Posterior cingulate gyrus (tissue), 11 donors: ENCODE measurements around the gene BGN.

Experiments used
- DNase-seq, 10 donors: peaks; one replicate each; pipeline versions ENCODE4 v3.0.0 to v3.0.0-alpha.2; 2020 to 2021; ENCODE audit warnings: mixed read lengths in 3 of 10
- intact Hi-C: fragments of 100-400 bp; cut with DNase I; formaldehyde crosslinking; loops from one replicate; pipeline ENCODE4 v1.15.1; 2023

BGN gene

DNA sequence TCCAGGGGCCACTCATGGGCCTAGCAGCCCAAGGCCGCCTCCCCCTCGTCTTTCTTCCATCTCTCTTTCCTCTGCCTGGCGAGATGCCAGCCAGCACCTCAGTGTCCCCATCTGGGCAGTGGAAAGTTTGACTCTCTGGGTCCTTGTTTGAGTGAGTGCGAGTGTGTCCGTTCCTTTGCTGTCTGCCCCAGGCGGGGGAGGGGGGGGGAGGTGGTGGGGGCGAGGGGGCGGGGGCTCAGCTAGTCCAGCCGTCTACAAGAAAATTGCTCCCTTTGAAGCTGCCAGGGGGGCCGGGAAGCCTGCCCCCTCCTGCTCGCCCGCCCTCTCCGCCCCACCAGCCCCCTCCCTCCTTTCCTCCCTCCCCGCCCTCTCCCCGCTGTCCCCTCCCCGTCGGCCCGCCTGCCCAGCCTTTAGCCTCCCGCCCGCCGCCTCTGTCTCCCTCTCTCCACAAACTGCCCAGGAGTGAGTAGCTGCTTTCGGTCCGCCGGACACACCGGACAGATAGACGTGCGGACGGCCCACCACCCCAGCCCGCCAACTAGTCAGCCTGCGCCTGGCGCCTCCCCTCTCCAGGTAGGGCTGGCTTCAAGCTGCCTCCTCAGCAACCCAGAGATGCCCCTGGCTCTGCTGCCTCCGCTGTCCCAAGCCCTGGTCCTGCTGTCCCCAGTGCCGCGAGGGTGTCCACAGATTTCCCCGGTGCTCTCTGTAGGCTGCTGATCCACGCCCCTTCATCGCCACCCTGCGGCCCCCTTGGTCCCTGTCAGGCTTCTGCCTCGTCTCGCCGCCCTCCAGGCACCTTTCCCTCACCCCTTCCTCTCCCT lies at the start of gene BGN:
Gene BGN (plus strand): TSS at position 440 of the 821 bp plus-strand sequence. CDS start 9,652 bp downstream, outside the sequence.
- peak in 6 of 10 donors; percentile 39 to 91 (median 41) for DNase-seq
- intact Hi-C loops = no loop called here

DNA sequence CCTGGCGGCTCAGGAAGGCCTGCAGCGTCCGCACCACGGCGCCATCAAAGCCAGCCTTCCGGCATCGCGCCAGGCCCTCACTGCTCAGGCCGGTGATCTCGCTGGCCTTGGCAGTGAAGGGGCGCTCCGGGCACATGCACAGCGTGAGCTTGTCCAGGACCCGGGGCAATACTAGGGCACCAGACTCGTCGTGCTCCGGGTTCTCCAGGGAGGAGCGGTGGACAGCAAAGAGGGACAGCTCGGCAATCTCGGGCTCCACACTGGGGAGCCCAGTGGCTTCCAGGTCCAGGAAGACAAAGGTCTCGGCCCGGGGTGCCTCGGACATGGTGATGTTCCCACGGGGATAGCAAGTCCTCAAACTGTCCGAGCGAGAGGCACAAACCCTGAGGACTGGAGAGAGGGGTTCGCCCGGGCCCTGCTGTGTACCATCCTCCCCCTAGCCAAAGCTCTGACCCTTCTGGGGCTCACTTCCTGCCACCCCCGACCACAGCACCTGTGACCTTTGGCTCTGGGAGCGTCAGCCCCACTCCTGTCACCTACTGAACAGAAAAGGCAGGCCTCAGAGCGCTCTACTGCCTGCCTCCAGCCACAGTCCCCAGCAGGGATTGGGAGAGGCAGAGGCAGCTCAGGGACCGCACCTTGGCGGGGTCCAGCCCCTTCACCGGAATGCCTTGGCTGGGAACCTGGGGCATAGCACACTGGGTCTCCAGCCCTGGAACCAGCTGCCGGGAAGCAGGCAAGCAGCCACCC lies 49.5 kb upstream of the BGN start:
- intact Hi-C loops = no loop called here
- DNase-seq = peak in 3 of 10 donors; percentile 52 to 84 (median 78)

DNA sequence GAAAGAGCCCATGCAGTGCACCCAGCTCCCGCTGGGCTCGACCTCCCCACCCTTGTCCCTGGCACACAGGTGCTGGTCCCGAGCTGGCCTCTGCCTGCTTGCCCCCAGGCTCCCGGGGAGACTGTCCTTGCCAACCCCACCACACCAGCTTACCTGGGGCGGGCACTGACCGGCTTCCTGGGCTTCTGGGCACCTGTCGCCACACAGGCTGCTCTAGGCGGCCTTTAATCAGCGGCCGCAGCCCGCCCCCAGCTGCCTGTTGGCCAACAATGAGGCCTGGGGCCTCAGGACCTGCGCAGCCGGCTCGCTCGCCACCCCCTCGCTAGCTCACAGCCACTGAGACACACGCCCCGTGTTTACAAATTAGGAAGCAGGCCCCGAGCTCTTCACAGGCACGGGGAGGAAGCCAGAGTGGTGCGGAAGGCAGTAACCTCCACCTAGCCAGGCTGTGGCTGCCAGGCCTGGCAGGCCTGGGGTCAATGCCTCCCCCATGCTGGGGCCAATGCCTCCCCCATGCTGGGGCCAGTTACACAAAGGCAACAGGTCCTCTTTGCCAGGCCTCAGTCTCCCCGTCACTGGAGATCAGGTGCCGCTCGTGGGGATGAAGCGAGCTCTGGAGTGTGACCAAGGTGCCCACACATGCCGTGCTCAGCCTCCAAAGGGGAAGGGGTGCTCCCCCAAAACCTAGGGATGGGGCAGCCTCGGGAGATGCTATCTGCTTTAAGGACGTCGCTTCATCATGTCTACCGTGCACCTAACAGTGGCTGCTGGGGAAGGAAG lies 48.7 kb upstream of the BGN start, which contains the start of gene TREX2:
Gene TREX2 (minus strand): TSS at position 201 of the 780 bp plus-strand sequence. CDS start 626 bp downstream, outside the sequence.
- intact Hi-C loops = no loop called here
- DNase-seq = peak in 2 of 10 donors; percentile 66 to 72

DNA sequence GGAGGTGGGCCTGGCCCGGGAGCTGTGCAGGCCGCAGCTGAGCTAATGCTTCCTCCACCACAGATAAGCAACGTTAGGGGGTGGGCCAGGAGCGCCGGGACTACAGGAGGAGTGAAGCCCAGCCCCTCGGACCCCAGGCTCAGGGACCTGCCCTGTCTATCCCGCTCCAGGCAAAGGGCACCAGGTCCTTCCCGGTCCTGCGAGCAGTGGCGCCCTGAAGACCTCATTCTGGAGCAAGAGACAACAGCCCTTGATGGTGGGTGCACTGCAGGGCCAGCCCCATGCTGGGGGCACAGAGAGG lies 48.2 kb upstream of the BGN start:
- DNase-seq = no peak
- intact Hi-C loops = no loop called here

DNA sequence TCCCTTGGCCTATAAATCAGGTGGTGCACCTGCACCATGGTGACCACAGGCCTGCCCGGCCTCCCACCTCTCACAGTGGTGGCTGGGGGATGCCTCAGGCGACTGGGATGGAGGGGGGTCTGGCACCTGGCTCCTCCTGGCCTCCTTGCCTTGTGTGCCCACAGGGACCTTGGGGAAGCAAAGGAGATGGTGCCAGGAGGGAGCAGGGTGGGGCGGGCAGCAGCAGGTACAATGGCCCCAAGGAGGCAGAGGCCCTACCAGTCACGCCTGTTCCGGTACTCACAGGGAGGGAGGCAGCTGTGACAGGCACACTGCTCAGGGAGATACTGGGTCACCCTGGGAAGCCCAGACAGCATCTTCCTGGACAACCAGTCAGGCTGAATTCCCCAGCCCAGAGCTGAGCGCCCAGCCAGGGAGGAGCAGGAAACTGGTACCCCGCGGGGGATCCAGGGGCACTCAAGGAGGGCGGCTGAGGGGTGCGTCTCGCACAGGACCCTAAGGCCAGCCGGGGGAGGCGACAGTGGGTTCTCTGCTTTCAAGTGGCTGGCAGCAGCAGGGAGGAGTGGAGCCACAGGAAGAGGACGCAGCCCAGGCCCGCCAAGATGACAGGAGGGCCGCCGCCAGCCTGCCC lies 47.7 kb upstream of the BGN start:
- intact Hi-C loops = no loop called here
- peak in 3 of 10 donors; percentile 54 to 82 (median 61) for DNase-seq

DNA sequence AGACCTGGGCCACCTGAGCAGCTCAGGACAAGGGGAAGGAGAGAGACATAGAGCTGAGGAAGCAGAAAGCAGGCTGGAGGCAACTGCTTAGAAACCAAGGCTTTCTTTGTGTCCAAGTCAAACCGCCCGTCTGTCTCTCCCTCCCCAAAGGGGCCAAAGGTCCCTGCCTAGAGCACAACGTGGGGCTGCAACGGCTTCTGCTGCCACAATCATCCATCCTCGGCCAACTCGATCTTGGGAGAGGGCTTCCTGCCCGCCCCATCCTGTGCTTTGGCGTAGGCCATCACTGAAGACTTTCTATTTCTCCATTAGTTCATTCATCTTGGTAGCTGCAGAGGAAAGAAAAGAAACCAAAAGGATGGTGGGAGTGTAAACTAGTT lies 47.2 kb upstream of the BGN start:
- peak in 1 of 10 donors; percentile 35 for DNase-seq
- intact Hi-C loops = no loop called here

DNA sequence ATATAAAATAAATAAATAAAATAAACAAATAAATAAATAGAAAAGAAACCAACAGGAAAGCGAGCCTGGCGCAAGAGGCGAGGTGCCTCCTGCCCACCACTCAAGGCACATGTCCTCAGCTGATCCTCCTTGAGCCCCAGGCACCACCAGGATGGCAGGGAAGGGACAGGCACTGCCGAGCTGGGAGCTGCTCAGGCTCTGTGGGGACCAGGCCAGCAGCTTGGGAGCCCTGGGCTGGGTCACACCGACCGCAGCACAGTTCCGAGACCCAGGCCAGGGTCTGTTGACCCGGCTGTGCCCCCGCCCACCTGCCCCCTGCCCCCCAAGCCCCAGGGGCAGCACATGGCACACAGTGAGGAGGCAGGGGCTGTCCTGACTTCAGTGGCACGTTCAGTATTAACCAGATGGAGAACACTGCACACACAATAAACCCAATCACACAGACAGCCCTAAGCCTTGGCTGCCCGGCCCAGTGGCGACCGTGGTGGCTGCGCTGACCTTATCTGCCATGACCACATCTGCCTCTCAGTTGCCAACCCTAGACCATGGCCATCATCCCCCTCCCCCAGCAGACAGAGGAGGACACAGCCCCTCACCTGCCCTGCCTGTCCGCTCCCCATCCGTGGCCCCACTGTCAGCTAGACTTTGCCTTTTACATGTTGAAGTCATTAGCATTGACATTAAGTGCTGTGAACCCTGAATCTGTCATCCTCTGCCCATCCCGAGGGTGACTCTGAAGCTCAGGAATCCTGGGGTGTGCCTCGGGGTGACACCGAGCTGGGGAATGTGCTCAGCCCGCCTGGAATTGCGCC lies 46.0 kb upstream of the BGN start:
- DNase-seq = peak in 2 of 10 donors; percentile 61
- intact Hi-C loops = no loop called here

DNA sequence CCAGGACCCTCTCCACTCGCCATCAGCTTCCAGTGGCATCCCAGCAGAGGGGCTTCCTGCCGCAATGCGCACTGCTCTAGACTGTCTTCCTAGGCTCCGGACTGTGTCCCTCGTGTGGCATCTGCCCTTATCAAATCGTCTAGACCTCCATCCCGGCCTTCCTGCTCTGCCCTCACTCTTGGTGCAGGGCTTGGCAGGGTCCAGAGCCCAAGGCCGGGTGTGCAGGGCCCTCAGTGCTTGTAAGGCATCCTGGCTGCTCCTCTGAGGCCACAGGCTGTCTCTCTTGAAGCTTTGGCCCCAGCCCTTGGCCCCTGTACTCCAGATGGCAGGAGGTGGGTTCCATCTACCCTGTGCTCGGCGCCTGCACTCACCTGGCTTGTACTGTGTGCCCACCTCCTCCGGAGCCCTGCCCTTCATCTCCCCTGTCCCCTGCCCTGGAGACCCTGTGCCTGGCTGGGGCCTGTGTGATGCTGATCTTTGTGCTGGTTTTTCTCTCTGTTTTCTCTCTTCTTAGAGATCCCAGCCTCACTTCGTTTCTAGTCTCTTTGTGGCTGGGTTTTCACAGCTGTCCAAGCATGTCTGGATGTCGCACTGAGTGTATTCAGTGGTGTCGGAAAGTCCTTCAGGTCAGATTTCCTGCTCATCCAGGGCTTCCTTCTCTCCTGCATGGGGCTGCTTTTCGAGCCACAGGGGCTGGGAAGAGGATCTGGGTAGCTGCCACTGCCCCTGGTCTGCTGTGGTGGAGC lies 45.2 kb upstream of the BGN start:
- intact Hi-C loops = no loop called here

DNA sequence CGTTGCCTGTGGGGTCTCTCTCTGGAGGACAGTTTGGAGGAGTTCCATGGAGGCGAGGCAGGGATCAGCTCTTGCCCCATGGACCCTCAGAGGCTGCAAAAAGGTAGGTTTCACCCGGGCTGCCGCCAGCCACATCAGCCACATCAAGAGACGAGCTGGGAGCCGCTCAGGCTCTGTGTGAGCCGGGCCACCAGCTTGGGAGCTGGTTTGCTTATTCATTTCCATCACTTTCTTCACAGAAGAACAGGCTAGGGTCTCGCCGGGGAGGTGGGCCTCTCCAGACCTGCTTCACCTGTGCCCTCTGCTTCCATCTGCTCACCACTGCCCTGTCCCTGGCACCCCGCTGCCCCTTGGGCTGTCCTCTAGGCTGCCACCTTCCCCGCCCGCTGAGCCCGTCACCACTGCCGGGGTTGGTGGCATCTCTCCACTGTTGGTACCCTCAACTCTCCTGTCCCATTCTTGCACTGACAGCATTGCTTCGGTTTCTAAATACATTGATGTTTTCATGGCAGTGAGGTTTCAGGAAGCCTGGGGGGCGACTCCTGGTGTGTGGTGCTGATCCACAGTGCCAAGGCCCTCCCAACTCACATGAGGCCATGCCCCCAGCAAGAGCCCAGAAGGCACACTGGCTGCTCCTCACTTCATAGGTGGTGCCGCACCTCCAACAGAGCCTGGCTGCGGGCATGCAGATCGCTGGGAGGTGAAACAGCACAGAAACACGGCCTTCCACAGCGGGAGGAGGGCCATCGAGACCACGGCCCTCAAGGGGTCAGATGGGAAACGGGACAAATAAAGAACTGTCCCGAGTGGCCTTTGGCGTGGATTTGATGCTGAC lies 44.4 kb upstream of the BGN start:
- intact Hi-C loops = no loop called here
- peak in 2 of 10 donors; percentile 66 to 72 for DNase-seq

More for the DNA sequence above, 45.2 kb upstream of the BGN start:
- peak in 3 of 10 donors; percentile 5 to 72 (median 42) for DNase-seq

DNA sequence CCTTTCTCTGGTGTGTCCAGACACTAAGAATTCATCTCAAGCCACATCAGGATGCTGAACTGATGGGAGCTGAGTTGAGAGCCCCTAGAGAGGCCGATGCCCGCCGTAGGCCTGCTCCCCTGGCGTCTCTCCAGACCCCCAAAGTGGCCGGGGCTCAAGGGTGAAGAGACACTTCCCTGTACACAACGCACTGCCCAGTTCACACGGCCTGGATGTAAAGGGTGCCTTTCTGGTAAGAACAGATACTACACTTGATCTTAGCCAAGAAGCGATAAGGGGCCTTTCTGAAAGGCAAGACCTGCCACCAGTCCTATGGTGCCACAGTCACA lies 43.9 kb upstream of the BGN start:
- intact Hi-C loops = no loop called here
- DNase-seq = peak in 3 of 10 donors; percentile 5 to 79 (median 35)

DNA sequence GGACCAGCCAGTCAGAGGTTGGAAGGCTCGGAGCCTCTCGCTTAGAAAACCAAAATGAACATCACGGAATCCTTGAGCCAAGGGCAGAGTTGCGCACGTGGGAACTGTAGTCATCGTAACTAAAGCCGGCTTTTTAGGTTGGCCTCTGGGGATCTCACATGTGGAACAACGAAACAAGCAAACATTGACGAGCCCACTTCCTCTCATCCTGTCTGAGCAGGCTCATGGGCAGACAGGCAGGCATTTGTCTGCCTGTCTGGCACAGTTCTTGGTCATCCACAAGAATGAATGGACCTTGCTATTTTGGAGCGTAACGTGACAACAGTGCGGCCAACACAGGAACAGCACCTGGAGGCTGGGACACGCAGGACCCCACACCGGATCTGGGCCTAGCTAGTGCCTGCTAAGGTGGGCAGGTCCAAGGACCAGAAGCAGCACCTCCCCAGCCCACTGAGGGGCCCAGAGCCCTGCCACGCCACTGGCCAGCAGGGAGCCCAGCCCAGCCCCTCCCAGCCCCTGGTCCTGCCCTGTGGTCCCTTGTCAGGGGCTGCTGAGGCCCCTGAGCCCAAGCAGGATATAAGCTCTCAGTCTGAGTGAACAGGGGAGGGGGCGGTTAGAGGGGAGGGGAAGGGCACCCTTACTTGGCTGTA lies 39.8 kb upstream of the BGN start:
- peak in 4 of 10 donors; percentile 5 to 82 (median 42) for DNase-seq
- intact Hi-C loops = no loop called here

DNA sequence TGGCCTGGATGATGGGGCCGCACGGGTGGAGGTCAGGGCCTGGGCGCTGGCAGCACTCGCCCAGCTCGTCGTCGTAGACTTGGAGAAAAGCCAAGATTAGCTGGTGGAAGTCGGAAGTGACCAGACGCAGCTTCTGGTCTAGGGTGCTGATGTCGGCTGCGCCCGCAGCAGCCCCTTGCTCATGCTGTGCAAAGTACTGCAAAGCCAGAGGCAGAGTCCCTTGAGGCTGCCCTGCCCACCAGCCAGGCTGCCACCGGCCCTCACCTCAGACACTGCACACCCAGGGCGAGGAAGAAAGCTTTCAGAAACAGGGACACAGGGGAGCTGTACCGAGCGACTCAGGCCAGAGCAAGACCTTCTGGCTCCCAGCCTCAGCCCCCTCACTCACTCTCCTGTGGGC lies 39.2 kb upstream of the BGN start:
- intact Hi-C loops = no loop called here

DNA sequence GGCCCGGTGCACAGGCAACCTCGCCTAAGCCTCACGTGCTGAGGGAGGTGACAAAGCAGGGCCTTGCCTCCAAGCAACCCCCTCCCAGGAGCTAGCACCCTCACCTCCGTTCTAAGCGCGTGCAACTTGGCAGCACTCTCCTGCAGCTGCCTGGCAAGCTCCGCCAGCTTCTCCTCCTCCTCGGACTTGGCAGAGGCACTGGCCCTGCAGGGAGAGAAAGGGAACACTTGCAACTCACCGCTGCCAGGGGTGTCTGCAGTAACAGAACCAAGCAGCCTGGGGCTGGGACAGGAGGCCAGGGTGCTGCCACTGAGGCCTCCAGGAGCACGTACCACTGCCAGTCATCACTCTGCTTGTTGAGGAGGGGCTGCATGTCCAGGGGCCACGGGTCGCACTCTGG lies 38.6 kb upstream of the BGN start:
- intact Hi-C loops = no loop called here
- DNase-seq = peak in 9 of 10 donors; percentile 17 to 96 (median 70)

More for the DNA sequence above, 39.2 kb upstream of the BGN start:
- peak in 2 of 10 donors; percentile 58 to 80 for DNase-seq

DNA sequence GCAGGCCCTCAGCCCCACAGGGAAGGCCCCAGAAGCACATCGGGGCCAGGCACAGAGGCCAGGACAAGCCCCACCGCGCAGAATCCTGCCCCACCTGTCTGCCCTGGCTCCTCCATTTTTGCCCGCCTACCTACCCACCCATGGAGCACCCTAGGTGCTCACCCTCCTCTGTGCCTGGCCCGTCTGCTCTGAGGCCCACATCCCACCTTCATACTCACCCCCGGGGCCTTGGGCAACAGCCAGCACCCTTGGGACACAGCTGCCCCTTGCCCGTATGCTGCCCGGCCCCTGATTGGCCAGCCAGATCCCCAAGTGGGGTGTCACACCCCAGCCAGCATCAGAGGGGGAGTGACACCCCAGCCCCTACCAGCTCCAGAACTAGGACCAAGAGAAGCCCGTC lies 38.1 kb upstream of the BGN start:
- peak in 3 of 10 donors; percentile 49 to 72 (median 51) for DNase-seq
- intact Hi-C loops = no loop called here

DNA sequence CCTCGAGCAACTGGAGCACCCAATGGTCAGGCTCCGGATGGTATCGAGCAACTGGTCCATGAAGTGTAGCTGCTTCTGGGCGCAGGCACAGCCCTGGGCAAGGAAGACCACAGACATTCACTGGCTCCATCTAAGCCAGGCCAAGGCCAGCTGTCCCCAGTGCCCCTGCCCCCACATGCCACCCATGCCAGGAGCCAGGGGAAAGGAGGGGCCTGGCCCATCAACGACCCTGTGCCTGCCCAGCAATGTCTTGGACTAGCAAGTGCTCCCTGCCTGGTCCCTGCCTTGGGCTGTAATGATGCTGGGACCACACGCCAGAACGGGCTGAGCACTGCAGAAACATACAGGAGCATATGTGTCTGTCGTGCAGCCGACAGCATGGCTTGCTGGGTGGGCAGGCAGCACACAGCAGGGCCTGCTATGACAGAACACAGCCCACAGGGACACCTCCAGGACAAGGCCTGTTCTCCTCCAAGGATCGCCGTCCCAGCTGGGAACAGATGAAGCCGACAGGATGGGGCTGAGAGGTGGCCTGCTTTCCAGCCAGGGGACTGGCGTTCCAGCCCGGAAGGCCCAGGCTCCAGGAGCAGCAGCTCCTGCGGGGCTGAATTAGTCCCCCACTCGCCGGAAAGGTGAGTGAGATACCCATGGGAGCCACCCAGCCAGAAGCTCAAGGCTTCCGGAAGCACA lies 37.5 kb upstream of the BGN start:
- peak in 3 of 10 donors; percentile 60 to 75 (median 62) for DNase-seq
- intact Hi-C loops = no loop called here

DNA sequence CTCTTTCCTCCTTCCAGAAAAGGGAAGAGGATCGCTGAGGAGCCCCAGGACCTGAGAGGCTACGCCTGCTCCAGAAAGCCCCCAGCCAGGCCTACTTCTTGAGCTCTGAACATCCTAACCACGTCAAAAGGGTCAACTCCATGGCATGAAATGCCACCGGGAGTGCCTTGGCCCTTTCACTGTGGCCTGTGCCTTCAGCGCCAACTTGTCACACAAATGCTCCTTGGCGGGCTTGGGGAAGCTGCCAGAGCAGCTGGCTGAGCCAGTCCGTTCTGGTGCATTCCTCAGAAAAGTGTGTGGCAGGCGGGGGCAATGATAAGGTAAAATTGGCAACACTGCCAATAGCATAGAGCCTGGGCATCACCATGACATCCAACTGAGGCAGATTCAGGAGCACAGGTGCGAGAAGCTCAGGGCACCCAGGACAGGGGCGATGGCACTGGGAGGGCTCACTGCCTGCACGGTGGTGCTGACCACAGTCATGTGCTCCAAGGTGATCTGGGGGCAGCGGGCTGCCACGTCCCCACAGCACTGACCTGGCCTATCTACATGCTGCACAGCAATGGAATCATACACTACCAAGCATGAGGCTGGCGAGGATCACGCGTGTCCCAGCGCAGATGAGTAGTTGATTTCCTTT lies 36.8 kb upstream of the BGN start:
- peak in 3 of 10 donors; percentile 61 to 69 (median 65) for DNase-seq
- intact Hi-C loops = no loop called here
